OCI-LY1 (cell line): ENCODE data around the gene STAMBP.
A peak's percentile ranks its signal among the peaks of the same experiment; 100 is the strongest.

ENCODE experiments used
- H2AFZ ChIP-seq: fragments of 200-600 bp; sonication (generic), shearing (Covaris generic); 2 replicates; pipeline ENCODE4 v1.6.0; 2014; ENCODE audit warnings: antibody characterized with exemption, mild to moderate bottlenecking, low read length
- H3F3A ChIP-seq: fragments of 200-600 bp; sonication (generic), shearing (Covaris generic); 2 replicates; pipeline ENCODE4 v1.6.0; 2014; ENCODE audit warnings: mild to moderate bottlenecking, antibody characterized with exemption, low read length, moderate library complexity; ENCODE audit not compliant: insufficient read depth
- H3K27ac ChIP-seq: fragments of 200-600 bp; sonication (generic); 2 replicates; pipeline ENCODE4 v1.5.1; 2014; ENCODE audit warnings: low read length, mixed run types, mild to moderate bottlenecking, low read depth; ENCODE audit not compliant: poor library complexity, severe bottlenecking
- H3K27me3 ChIP-seq: fragments of 200-600 bp; sonication (generic); 2 replicates; pipeline ENCODE4 v1.6.0; 2014; ENCODE audit warnings: antibody characterized with exemption, mild to moderate bottlenecking, low read length, moderate library complexity; ENCODE audit not compliant: insufficient read depth
- H3K36me3 ChIP-seq: fragments of 200-600 bp; sonication (generic); 2 replicates; pipeline ENCODE4 v1.6.1; 2014; ENCODE audit warnings: mild to moderate bottlenecking, antibody characterized with exemption, low read length, moderate library complexity, mixed read lengths; ENCODE audit not compliant: insufficient read depth
- H3K4me1 ChIP-seq: fragments of 200-600 bp; sonication (generic); 2 replicates; pipeline ENCODE4 v1.5.1; 2014; ENCODE audit warnings: mild to moderate bottlenecking, low read length, moderate library complexity; ENCODE audit not compliant: insufficient read depth, severe bottlenecking
- H3K4me2 ChIP-seq: fragments of 200-600 bp; sonication (generic), shearing (Covaris generic); 2 replicates; pipeline ENCODE4 v1.6.1; 2014; ENCODE audit warnings: low read length
- H3K4me3 ChIP-seq: fragments of 200-600 bp; sonication (generic); 2 replicates; pipeline ENCODE4 v1.5.1; 2014; ENCODE audit warnings: low read length, low read depth, mild to moderate bottlenecking, mixed read lengths; ENCODE audit not compliant: poor library complexity, severe bottlenecking
- H3K79me2 ChIP-seq: fragments of 200-600 bp; shearing (Covaris generic); 2 replicates; pipeline ENCODE4 v1.6.1; 2016; ENCODE audit warnings: mixed run types, low read length, mixed read lengths; ENCODE audit not compliant: insufficient read depth
- H3K9ac ChIP-seq: fragments of 200-600 bp; sonication (generic), shearing (Covaris generic); 2 replicates; pipeline ENCODE4 v1.6.1; 2014; ENCODE audit warnings: mild to moderate bottlenecking, low read length, mixed read lengths
- H3K9me2 ChIP-seq: fragments of 200-600 bp; sonication (generic), shearing (Covaris generic); 2 replicates; pipeline ENCODE4 v1.6.1; 2014; ENCODE audit warnings: low read depth, mild to moderate bottlenecking, low read length, mixed read lengths
- H3K9me3 ChIP-seq: fragments of 200-600 bp; shearing (Covaris generic); 2 replicates; pipeline ENCODE4 v1.6.1; 2014; ENCODE audit warnings: low read length, mixed read lengths
- H4K20me1 ChIP-seq: fragments of 200-600 bp; sonication (generic), shearing (Covaris generic); 2 replicates; pipeline ENCODE4 v1.6.0; 2016; ENCODE audit warnings: mild to moderate bottlenecking, low read length; ENCODE audit not compliant: insufficient read depth
- CTCF ChIP-seq: fragments of 200-600 bp; sonication (generic), shearing (Covaris generic); IDR thresholded peaks from 2 replicates; pipeline ENCODE4 v1.5.1; 2017; ENCODE audit warnings: mild to moderate bottlenecking, antibody characterized with exemption, low read length, moderate library complexity, mixed read lengths
- EZH2 ChIP-seq: fragments of 200-600 bp; sonication (generic), shearing (Covaris generic); IDR thresholded peaks from 2 replicates; pipeline ENCODE4 v1.8.0; 2017; ENCODE audit warnings: borderline replicate concordance, mixed run types, mild to moderate bottlenecking, antibody characterized with exemption, low read length, moderate library complexity, mixed read lengths

Gene STAMBP

GRCh38 chr2:73827018-73827417 is 1.7 kb upstream of the STAMBP start:
- no peak overlapping the region for H3K27ac ChIP-seq
- no peak for TF ChIP-seq EZH2
- TF ChIP-seq CTCF: peak; percentile 78
- H3K79me2 ChIP-seq: 0 out of 2 replicates have a peak, but pooled peaks cover 3% of the 10 kb centered on the region
- H3K4me1 ChIP-seq: peaks cover 36% of the 10 kb centered on the region
- no peaks in the 10 kb centered on the region for H3F3A ChIP-seq
- H3K4me2 ChIP-seq: peak overlapping the region; percentile 95; the same call in 1 of the 2 replicates
- H3K9ac ChIP-seq: no peak overlapping the region
- H2AFZ ChIP-seq: no peak overlapping the region
- H3K27me3 ChIP-seq: no peaks in the 10 kb centered on the region
- peaks cover 11% of the 10 kb centered on the region for H3K36me3 ChIP-seq
- no peaks in the 10 kb centered on the region for H3K9me3 ChIP-seq
- H3K4me3 ChIP-seq: no peak overlapping the region
- no peaks in the 10 kb centered on the region for H3K9me2 ChIP-seq
- no peaks in the 10 kb centered on the region for H4K20me1 ChIP-seq

GRCh38 chr2:73827660-73828388 is 937 bp upstream of the STAMBP start:
- H3K4me3 ChIP-seq: peak overlapping the region; percentile 90
- H3K9me2 ChIP-seq: no peaks in the 10 kb centered on the region

GRCh38 chr2:73828389-73828817 is 358 bp upstream of the STAMBP start:
- Histone ChIP-seq H3K4me3 (peak overlapping the region; percentile 90), H3K4me1 (peaks cover 33% of the 10 kb centered on the region), H3K9me3 (0 out of 2 replicates have a peak, but pooled peaks cover 2% of the 10 kb centered on the region), H3K9ac (peak overlapping the region; percentile 88), H3K27ac (peak overlapping the region; percentile 50), H3K27me3 (no peaks in the 10 kb centered on the region), H3K36me3 (peaks cover 22% of the 10 kb centered on the region), H4K20me1 (no peaks in the 10 kb centered on the region), H2AFZ (peak overlapping the region; percentile 80; the same call in 1 of the 2 replicates), H3F3A (no peaks in the 10 kb centered on the region), H3K79me2 (0 out of 2 replicates have a peak, but pooled peaks cover 3% of the 10 kb centered on the region), H3K9me2 (no peaks in the 10 kb centered on the region), H3K4me2 (peak overlapping the region; percentile 95)
- TF ChIP-seq CTCF (no peak), EZH2 (no peak)

More at GRCh38 chr2:73827660-73828388, 937 bp upstream of the STAMBP start:
- TF ChIP-seq CTCF: no peak
- TF ChIP-seq EZH2: no peak
- Histone ChIP-seq H3K27me3 (no peaks in the 10 kb centered on the region), H3K9me3 (0 out of 2 replicates have a peak, but pooled peaks cover 2% of the 10 kb centered on the region), H3K4me1 (peaks cover 33% of the 10 kb centered on the region), H4K20me1 (no peaks in the 10 kb centered on the region), H3K9ac (peak overlapping the region; percentile 88), H3K4me2 (peak overlapping the region; percentile 95), H3K36me3 (peaks cover 17% of the 10 kb centered on the region), H2AFZ (peak overlapping the region; percentile 80; the same call in 1 of the 2 replicates), H3K79me2 (0 out of 2 replicates have a peak, but pooled peaks cover 3% of the 10 kb centered on the region), H3K27ac (peak overlapping the region; percentile 50), H3F3A (no peaks in the 10 kb centered on the region)
